Superior temporal gyrus (tissue), 1 donor: ENCODE data around the gene TTC34.

Source experiments
- DNase-seq: peaks from one replicate; pipeline ENCODE4 v3.0.0-alpha.2; 2016; ENCODE audit errors: extremely low spot score

TTC34 gene

DNA sequence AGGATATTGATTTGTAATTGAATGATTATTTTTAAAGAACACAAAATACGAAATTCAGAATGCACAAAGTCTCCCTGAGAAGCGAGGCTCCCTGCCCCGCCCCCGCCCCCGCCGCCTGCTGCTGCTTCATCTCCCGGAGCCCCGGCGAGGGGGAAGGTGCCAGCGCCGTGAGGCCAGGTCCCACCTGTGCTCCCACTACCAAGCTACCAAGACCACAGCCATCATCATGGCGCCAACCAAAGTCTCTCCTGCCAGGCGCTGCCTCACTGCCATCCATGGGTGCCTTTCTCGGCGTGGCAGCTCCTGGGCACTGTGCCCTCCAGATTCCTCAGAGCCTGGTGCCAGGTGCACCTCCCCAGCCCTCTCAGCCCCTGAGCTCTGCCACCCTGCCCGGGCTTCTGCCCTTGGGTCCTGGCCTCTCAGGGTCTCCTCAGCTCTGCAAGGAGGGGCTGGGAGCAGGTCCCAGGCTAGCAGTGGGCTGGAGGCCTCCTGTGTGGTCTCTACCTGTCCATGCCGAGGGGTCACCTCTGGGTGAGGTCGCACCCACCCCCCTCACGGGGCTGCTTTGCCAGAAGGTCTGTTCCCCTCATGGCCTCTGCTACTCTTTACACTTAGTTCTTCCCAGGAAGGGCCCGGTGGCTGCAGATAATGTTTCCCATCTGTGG, 29.4 kb upstream of the TTC34 start:
- DNase-seq, result no peak

DNA sequence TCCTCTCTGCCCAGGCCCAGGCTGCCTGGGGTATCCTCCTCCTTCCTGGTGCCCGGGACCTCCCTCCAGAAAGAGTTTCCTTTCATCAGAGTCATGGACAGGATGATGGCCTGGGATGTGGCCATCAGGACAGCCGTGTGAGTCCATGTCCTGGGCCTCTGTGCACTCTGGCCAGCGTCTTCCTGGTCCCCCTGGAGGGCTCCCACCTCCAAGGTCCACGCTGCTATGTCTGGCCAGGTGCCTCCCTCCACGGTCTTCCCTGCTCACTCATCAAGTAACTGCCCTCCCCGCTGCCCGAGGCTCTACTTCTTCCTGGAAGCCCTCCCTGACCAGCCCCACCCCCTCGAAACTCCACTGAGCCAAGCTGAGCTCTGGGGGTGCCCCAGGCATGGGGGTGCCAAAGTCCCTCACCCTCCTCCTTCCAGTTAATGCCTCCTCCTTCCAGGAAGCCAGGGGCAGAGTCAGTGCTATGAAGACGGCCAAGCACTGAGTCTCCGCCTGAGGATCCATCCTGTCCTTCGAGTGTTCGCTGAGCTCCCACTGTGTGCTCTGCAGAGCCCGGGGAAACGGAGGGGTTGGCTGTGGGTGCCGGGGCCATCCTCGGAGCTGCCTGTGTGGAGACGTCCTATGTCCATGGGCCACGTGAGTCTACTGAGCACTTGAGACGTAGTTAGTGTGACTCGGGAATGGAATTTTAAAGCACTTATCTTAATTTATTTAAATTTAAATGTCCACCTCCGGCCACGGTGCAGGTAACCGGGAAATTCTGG, 28.5 kb upstream of the TTC34 start:
- no peak for DNase-seq

DNA sequence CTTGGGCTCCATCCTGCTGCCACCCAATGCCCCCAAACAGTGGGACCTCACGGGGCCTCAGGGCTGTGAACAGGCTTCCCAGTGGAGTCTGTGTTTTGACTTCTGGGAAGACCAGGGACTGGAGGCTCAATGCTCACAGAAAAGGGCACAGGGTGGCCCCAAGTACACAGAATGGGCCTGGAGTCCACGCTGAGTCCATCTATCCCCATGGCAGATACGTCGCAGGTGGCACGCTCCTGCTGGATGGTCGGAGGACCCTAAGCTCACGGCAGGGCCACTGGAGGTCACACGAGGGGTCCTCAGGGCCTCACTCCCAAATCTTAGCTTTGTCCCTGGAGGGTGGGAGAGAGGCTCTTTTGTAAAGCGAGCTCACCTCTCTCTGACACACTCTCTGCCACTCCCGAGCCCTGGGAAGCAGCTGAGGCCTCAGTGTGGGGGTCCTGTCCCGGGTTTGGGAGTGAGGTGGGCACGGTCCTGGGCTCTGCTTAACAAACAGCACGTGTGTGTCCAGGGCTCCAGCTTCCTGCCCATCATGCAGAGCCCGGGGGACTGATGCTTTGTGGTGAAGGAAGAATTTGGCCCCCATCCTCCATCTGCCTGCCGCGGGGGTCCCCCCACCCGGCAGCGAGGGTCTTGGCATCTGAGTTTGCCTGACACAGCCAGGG, 27.2 kb upstream of the TTC34 start:
- no peak for DNase-seq

DNA sequence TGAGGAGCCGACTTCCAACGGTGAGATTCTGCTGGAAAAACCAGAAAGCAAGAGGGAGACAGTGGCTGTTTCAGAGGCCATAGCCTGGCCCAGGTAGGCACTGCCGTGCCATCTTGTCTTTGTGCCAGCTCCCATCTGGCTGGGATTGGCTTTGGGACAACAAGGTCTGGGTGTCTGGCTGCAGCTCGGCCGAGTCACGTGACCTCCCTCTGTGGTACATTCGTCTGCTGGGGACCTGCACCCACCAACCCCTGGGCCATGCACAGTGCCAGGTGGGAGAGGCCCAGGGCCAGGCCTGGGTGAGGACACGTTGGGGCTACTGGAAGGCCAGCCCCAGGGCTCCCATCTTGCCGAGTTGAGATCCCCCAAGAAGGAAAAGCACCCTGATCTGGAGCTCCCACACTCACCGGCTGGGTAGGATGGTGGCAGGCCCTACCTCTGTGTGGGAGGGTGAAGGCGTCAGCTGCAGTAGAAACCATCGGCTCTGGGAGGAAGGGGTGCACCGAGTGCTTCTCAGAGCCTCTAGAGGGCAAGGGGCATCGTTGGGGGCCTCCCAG, 25.3 kb upstream of the TTC34 start:
- DNase-seq, result no peak

DNA sequence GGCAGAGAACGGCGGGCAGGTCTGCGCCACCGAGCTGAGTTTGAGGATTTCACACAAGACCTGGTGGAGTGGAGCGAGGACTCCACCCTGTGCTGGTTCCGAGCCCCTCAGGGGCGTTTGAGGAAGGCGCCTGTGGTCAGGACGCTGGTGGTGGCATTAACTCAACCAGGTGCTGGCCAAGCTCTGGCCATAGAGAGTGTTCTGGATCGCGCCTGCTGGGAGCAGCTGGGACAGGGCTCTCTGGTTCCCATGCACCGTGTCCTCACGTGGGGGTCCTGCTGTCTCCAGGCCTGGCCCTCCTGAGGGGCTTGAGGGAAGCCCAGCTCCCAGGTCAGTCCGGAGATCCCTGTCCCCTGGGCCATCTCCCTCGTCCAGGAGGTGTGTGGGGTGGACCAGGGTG, 24.8 kb upstream of the TTC34 start:
- DNase-seq, result no peak

DNA sequence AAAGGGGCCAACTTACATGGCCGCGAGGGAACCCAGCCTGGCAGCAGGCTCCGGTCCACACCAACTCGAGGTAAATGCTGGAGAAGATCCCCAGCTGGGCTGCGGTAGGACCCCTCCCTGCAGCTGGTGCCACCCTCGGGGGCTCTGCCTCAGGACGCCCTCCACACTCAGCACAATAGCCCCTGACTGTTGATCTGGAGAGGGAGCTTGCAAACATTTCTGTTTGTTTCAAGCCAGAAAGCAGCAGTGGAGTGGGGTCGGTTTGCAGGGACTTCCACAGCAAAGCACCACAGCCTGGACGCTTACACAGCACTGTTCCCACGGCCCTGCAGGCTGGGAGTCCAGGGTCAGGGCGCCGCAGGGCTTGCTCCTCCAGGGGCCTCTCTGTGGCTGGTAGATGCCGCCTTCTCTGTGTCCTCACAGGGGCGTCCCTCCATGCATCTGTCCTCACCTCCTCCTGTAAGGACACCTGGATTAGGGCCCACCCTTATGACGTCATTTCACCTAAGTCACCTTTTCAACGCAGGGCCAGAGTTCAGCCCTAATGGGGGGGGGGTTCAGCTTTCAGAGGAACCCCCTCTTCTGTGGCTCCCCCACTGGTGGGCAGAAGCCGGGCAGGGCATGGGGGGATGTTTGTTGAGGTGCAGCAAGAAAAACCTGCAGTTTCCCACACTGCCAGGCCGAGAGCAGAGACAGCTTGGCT, 24.1 kb upstream of the TTC34 start:
- DNase-seq, result no peak

- DNase-seq, result no peak
These were observed 23.5 kb upstream of the TTC34 start for GRCh38 chr1:2824999-2825398.

GRCh38 chr1:2823921-2824610, 22.6 kb upstream of the TTC34 start:
- no peak for DNase-seq

DNA sequence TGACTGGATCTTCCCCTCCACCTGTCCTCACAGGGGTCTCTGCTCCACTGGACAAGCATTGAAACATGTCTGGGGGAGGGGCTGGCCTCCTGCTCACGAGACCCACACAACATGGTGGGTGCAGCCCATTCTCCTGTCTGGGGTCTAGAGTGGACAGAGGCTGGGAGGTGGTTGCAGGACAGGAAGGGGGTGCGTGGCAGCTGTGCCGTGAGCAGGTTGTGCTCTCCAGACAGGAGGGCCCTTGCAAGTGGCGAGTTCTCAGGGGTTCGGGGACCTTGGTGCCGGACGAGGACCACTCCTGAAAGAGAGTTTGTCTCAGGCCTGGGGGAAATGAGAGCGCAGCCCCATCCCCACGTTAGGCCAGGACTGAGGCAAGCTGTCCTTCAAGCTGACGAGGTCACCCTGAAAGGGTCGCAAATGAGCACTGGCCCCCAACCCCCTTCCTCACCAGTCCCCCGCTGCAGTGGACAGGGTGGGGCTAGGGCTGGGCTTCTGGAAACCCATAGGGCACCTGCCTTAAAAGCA, 21.2 kb upstream of the TTC34 start:
- no peak for DNase-seq

DNA sequence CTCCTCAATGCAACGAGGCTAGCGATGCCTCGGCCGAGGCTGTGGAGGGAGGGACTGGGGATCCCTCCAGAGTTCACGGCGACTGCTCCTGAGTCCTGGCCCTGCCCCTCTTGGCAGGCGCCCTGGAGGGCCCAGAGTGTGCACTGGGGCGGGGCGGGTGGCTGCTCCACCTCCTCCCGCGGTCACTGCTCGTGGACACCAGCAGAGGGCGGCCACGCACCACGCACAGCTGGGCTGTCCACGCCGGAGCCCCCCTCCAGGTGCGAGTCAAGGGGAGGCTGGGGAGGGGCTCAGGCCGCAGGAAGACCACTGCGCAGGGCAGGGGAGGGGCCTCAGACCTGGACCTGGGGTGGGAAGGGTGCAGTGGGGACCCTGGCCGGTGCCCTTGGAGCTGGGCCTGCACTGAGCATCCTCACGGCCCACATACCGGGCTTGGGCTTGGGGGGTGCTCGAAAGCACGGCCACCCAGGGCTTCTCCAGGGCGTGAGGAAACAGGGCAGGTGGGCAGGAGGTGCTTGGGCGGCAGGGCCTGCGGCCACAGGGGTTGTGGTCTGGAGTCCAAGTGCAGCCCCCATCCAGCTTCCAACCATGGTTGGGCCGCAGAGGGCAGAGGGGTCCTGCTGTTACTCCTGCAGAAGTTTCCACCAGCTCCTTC, 20.6 kb upstream of the TTC34 start:
- DNase-seq, result no peak

GRCh38 chr1:2821373-2821955, 20.0 kb upstream of the TTC34 start:
- no peak for DNase-seq

GRCh38 chr1:2820731-2821372, 19.4 kb upstream of the TTC34 start:
- DNase-seq, result no peak

GRCh38 chr1:2819831-2820730, 18.6 kb upstream of the TTC34 start:
- no peak for DNase-seq

DNA sequence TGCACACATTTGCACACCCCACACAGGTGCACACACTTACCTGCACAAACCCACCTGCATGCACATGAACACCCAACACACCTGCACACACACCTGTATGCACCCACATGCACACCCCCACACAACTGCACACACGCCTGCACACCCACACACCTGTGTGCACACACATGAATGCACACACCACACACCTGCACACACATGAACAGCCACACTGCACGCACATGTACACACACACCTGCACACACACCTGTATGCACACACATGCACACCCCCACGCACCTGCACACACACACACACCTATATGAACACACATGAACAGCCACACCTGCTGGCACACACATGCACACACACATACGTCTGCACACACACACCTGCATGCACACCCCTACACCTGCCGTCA, 17.9 kb upstream of the TTC34 start:
- DNase-seq, result no peak

- no peak for DNase-seq
These were observed 16.5 kb upstream of the TTC34 start for GRCh38 chr1:2817784-2818564.

DNA sequence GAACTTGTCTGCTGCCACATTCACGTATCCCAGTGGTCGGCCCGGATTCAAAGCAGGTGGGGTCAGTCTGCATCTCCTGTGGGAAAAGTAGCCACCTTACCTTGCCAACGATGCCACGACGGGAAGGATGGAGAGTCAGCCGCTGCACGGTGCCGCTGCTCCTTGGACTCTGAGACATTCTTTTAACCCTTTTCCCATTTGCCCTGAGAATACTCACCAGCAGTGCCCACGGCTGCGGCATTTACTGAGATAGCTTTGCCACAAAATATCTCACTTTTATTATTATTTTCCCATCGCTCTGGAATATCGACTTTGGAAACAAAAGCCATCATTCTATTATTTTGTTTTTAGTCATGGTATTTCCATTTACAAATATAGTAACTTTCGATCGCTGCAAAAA, 15.3 kb upstream of the TTC34 start:
- no peak for DNase-seq

DNA sequence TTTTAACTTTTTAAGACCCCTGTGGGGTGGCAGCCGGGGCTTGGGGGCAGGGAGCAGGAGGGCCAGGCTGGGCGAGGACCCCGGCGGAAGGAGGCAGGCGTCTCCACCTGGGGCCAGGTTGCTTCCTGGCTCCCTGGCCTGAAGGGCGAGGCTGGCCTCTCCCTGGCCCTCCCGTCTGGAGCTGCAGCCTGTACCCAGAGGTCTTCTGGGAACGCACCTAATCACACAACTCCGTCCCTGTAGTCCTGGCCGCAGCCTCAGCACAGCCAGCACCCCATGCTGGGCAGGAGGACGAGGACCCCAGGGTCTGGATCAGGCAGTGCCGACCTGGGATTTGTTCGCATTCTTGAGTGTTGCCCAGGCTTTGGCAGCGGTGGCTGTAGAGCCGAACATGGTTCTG, 14.1 kb upstream of the TTC34 start:
- DNase-seq, result no peak

- DNase-seq, result no peak
These were observed 13.1 kb upstream of the TTC34 start for GRCh38 chr1:2814511-2815075.
